ENCODE results near the gene EIF3A. TPM values are rescaled to one million over a fixed set of nuclear protein-coding genes. Genes with fewer than 3 reads are reported as not detected.

Gene EIF3A
- total and polyA plus RNA-seq, 2 of the 8 experiments (the other 6 are each of a cell fraction or from before 2014, with no cell fraction given), result 26.8 to 209 TPM

DNA sequence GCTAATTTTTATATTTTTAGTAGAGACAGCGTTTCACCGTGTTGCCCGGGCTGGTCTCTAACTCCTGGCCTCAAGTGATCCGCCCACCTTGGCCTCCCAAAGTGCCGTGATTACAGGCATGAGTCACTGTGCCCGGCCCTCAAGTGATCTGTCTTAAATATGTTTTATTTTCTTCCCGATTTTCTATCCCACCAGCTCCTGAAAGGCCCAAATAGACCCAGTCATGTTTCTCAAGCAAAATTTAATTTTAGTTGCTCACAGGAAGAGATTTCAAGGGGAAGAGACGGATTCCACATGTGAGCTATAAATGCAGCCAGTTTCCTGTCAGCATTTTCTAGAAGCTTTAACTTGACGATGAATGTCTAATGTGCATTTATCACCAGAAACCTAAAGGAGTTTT is 35.3 kb upstream of the EIF3A start (continued):
- TF ChIP-seq, protein P1, sequence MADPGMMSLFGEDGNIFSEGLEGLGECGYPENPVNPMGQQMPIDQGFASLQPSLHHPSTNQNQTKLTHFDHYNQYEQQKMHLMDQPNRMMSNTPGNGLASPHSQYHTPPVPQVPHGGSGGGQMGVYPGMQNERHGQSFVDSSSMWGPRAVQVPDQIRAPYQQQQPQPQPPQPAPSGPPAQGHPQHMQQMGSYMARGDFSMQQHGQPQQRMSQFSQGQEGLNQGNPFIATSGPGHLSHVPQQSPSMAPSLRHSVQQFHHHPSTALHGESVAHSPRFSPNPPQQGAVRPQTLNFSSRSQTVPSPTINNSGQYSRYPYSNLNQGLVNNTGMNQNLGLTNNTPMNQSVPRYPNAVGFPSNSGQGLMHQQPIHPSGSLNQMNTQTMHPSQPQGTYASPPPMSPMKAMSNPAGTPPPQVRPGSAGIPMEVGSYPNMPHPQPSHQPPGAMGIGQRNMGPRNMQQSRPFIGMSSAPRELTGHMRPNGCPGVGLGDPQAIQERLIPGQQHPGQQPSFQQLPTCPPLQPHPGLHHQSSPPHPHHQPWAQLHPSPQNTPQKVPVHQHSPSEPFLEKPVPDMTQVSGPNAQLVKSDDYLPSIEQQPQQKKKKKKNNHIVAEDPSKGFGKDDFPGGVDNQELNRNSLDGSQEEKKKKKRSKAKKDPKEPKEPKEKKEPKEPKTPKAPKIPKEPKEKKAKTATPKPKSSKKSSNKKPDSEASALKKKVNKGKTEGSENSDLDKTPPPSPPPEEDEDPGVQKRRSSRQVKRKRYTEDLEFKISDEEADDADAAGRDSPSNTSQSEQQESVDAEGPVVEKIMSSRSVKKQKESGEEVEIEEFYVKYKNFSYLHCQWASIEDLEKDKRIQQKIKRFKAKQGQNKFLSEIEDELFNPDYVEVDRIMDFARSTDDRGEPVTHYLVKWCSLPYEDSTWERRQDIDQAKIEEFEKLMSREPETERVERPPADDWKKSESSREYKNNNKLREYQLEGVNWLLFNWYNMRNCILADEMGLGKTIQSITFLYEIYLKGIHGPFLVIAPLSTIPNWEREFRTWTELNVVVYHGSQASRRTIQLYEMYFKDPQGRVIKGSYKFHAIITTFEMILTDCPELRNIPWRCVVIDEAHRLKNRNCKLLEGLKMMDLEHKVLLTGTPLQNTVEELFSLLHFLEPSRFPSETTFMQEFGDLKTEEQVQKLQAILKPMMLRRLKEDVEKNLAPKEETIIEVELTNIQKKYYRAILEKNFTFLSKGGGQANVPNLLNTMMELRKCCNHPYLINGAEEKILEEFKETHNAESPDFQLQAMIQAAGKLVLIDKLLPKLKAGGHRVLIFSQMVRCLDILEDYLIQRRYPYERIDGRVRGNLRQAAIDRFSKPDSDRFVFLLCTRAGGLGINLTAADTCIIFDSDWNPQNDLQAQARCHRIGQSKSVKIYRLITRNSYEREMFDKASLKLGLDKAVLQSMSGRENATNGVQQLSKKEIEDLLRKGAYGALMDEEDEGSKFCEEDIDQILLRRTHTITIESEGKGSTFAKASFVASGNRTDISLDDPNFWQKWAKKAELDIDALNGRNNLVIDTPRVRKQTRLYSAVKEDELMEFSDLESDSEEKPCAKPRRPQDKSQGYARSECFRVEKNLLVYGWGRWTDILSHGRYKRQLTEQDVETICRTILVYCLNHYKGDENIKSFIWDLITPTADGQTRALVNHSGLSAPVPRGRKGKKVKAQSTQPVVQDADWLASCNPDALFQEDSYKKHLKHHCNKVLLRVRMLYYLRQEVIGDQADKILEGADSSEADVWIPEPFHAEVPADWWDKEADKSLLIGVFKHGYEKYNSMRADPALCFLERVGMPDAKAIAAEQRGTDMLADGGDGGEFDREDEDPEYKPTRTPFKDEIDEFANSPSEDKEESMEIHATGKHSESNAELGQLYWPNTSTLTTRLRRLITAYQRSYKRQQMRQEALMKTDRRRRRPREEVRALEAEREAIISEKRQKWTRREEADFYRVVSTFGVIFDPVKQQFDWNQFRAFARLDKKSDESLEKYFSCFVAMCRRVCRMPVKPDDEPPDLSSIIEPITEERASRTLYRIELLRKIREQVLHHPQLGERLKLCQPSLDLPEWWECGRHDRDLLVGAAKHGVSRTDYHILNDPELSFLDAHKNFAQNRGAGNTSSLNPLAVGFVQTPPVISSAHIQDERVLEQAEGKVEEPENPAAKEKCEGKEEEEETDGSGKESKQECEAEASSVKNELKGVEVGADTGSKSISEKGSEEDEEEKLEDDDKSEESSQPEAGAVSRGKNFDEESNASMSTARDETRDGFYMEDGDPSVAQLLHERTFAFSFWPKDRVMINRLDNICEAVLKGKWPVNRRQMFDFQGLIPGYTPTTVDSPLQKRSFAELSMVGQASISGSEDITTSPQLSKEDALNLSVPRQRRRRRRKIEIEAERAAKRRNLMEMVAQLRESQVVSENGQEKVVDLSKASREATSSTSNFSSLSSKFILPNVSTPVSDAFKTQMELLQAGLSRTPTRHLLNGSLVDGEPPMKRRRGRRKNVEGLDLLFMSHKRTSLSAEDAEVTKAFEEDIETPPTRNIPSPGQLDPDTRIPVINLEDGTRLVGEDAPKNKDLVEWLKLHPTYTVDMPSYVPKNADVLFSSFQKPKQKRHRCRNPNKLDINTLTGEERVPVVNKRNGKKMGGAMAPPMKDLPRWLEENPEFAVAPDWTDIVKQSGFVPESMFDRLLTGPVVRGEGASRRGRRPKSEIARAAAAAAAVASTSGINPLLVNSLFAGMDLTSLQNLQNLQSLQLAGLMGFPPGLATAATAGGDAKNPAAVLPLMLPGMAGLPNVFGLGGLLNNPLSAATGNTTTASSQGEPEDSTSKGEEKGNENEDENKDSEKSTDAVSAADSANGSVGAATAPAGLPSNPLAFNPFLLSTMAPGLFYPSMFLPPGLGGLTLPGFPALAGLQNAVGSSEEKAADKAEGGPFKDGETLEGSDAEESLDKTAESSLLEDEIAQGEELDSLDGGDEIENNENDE (IDR thresholded peaks at IDR 0.05; ENCODE audit: insufficient replicate concordance, low read length), result no peak
- TF ChIP-seq, protein P2, sequence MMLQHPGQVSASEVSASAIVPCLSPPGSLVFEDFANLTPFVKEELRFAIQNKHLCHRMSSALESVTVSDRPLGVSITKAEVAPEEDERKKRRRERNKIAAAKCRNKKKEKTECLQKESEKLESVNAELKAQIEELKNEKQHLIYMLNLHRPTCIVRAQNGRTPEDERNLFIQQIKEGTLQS (IDR thresholded peaks at IDR 0.05; ENCODE audit: insufficient read depth, low read depth, low read length), result no peak
- TF ChIP-seq RXRA (IDR thresholded peaks at IDR 0.05; ENCODE audit: insufficient read depth, low read depth, low read length), result no peak
